GM18909 (cell line): ENCODE data around the gene ROBO1.
"Not testable (repeated sequence)": the region's sequence is repeated elsewhere in the genome, so short reads cannot be mapped to it uniquely, and the experiment has no call there.

Source experiments
- ATAC-seq: cut with Tn5 transposase; IDR thresholded peaks from one replicate; pipeline ENCODE4 v1.9.1; 2021; ENCODE audit warnings: mild to moderate bottlenecking; ENCODE audit not compliant: unreplicated experiment, poor library complexity

Gene ROBO1

GRCh38 chr3:78901544-78901943 is 866.3 kb downstream of the ROBO1 start:
- ATAC-seq, result no peak

GRCh38 chr3:78900880-78901279 is 866.9 kb downstream of the ROBO1 start:
- no peak for ATAC-seq

GRCh38 chr3:78900426-78900825 is 867.4 kb downstream of the ROBO1 start:
- no peak for ATAC-seq

- no peak for ATAC-seq
Measured at GRCh38 chr3:78895528-78895927, 872.3 kb downstream of the ROBO1 start.

- no peak for ATAC-seq
Measured at GRCh38 chr3:78894787-78895186, 873.0 kb downstream of the ROBO1 start.

- no peak for ATAC-seq
Measured at GRCh38 chr3:78893161-78893560, 874.6 kb downstream of the ROBO1 start.

GRCh38 chr3:78889348-78889747 is 878.5 kb downstream of the ROBO1 start:
- no peak for ATAC-seq

GRCh38 chr3:78888635-78889034 is 879.2 kb downstream of the ROBO1 start:
- no peak for ATAC-seq

GRCh38 chr3:78887547-78888011 is 880.2 kb downstream of the ROBO1 start:
- no peak for ATAC-seq

GRCh38 chr3:78887029-78887428 is 880.8 kb downstream of the ROBO1 start:
- ATAC-seq, result no peak

- not testable (repeated sequence) for ATAC-seq
Measured at GRCh38 chr3:78884567-78884966, 883.2 kb downstream of the ROBO1 start.

- ATAC-seq, result no peak
Measured at GRCh38 chr3:78882251-78882650, 885.5 kb downstream of the ROBO1 start.

GRCh38 chr3:78881501-78881900 is 886.3 kb downstream of the ROBO1 start:
- ATAC-seq, result no peak

GRCh38 chr3:78880603-78881461 is 887.0 kb downstream of the ROBO1 start:
- no peak for ATAC-seq

GRCh38 chr3:78879295-78879860 is 888.4 kb downstream of the ROBO1 start:
- no peak for ATAC-seq

- no peak for ATAC-seq
Measured at GRCh38 chr3:78878789-78879188, 889.0 kb downstream of the ROBO1 start.

- ATAC-seq, result no peak
Measured at GRCh38 chr3:78878011-78878410, 889.8 kb downstream of the ROBO1 start.

GRCh38 chr3:78875851-78876250 is 891.9 kb downstream of the ROBO1 start:
- ATAC-seq, result no peak

- no peak for ATAC-seq
Measured at GRCh38 chr3:78875436-78875835, 892.4 kb downstream of the ROBO1 start.

GRCh38 chr3:78873641-78874040 is 894.2 kb downstream of the ROBO1 start:
- no peak for ATAC-seq

GRCh38 chr3:78872195-78872594 is 895.6 kb downstream of the ROBO1 start:
- ATAC-seq, result no peak

- ATAC-seq, result no peak
Measured at GRCh38 chr3:78871048-78871447, 896.8 kb downstream of the ROBO1 start.
